Glomerular visceral epithelial cell (primary cell): ENCODE results near the gene TACC2.

Source experiments
- DNase-seq: peaks from one replicate; pipeline ENCODE4 v3.0.0-alpha.2; 2016; ENCODE audit errors: extremely low spot score

Gene TACC2

DNA sequence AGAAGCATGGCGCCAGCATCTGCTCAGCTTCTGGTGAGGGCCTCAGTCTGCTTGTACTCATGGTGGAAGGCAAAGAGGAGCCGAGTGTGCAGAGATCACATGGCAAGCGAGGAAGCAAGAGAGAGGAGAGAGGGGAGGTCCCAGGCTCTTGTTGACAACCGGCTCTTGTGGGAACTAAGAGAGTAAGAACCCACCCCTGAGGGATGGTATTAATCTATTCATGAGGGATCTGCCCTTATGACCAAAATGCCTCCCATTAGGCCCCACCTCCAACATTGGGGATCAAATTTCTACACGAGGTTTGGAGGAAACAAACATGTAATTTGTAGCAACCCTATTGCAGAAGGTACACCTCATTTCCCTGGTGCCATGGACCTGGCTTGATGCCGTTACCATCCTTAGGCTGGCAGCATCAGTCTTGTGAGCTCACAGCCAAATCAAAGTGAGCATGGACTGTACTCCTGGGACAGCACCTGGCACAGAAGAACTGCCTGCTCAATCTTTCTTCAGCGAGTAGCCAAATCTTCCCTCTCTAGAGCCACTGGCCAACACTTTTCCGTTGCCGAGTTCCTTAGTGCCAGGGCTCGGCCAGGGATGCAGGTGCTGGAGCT lies 288.7 kb downstream of the TACC2 start:
- DNase-seq: no peak

DNA sequence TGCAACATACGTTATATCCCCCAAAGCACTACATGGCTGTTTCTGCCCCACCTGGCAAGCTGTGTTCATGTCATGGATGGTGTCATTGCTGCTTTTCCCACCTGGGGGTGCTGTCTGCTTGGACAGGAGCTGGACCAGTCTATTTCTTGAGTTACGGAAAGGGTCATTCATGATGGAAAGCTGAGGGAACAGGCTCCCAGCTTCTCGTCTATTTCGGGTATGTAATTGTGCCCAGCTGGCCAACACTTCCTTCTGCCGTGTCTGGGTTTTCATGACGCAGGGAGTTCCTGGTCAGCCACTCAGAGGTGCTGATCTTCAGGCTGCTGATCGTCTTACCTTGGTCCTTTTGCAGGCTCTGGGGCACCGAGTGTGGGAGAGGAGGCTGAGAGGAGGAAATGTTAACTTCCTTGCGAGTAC lies 290.8 kb downstream of the TACC2 start:
- DNase-seq: peak; percentile 25

DNA sequence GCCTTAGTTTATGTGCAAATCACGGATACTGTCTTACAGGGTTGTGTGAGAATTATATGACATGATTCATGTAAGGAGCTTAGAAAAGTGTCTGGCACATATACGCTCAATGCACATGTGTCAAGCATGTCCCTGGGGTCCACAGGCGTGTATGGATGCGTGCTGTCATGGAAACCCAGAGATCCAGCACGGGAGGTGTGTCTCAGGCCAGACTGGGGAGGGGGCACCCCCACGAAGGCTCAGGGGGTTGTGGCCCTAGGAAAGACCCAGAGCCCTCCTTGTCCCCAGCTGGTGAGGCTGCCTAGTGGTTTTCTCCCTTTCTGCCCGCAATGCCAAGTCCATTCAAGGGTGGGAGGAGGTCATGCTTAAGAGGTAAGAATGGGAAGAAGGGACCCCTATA lies 291.2 kb downstream of the TACC2 start:
- no peak for DNase-seq

DNA sequence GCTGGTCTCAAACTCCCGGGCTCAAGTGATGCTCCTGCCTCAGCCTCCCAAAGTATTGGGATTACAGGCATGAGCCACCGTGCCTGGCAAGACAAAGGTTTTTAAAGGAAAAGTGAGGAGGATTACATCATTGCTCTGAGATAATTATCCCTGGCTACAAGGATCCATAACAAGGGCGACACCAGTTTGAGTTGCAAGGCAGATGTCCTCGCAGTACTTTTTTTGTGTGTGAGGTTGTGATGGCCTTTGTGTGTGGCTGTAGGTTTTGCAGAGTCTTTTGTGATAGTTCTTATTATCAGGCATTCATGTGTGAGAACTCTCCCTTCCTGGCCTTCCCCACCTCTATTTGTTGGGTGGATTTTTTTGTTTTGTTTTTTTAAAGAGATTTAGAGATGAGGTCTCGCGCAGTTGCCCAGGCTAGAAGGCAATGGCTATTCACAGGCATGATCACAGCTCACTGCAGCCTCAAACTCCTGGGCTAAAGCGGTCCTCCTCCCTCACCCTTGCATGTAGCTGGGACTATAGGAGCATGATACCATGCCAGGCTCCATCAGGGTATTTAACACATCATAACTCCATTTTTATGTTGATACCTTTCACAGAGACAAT lies 292.2 kb downstream of the TACC2 start:
- no peak for DNase-seq

DNA sequence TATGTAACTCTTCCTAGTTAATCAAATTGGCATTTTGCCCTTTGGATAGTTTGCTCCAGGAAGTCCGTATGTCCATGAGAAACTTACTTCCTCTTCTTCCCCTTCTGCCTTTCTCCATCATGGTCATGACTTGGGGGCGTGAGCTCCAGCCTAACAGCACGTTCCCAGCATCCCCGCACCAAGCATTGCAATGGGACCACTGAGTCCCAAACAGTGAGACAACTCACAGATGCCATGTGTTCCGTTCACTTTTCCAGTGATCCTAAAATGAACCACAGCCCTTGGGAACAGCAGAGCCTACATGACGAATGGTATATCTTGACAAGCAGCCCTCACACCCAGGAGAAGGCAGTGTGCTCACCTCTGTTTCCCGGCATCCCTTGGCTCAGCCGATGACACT lies 292.8 kb downstream of the TACC2 start:
- no peak for DNase-seq

DNA sequence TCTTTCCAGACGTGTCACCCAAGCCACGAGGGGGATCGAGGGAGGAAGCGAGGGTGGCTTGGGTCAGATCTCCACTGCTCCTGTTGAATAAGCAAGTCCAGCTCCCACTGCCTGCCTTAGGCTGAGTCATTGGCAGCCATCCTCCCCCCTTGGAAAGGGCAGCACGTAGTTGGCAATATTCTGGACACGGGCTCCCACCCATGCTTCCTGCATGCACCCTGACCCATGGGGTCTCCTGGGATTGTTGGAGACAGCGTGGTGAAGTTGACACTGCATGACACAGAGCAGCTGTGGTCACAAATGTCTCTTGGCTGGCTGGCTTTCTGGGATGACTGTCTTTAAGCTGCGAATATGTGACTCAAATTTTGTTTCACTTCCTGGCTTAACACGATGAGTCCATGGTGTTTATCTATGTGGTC lies 293.3 kb downstream of the TACC2 start:
- DNase-seq: peak; percentile 83

DNA sequence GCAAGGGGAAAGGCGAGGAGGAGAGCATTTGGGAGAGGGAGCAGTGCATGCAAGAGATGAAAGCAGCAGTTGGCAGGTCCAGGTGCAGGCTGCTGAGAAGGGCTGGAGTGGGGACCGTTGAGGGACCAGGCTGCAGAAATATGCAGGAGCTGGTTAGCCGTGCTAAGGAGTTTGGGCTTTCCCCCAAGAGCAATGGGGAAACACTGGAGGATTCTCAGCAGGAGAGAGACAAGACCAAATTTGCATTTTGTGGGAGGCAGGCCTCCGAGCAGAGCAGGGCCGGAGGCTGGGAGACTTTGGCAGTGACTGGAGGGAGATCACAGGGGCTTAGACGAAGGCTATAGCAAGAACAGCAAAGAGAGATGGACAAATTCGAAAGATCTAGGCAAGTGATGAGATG lies 293.9 kb downstream of the TACC2 start:
- DNase-seq: no peak

DNA sequence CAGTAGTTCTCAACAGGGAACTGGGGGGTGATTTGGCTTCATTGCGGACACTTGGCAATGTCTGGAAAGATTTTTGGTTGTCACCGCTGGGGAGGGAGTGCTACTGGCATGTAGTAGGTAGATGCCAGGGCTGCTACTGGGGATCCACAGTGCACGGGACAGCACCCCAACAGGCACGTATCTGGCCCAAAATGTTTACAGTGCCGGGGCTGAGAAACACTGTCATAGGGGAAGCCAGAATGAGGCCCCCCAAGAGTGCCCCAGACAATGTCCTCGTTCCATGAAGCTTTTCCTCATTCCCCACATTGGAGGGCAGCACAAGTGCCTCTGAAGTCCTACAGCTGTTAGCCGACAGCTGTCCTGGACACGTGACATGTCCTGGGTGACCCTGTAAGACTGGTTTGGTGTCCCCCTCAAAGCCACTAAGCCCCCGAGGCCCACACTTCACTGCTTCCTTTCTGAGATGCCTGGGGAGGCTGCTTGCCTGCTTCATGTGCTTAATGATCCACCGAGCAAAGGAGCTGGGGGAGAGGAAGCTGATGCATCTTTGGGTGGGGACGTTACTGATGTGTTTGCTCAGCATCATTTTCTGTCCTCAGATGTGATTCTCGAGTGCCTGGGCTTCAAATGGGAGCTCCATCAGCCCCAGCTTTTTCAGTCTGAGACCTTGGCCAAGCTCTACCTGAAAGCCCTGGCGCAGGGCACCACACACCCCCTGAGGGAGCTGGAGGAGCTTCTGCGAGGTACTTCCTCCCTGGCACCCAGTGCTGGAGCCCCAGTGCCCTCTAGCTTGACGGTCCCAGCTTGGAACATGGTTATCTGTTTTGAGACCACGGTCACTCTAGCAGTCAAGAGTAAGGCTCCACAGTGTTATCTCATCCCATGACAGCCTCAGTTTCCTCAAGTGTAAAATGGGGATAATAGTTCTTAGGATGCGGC lies 296.8 kb downstream of the TACC2 start:
- DNase-seq: no peak

DNA sequence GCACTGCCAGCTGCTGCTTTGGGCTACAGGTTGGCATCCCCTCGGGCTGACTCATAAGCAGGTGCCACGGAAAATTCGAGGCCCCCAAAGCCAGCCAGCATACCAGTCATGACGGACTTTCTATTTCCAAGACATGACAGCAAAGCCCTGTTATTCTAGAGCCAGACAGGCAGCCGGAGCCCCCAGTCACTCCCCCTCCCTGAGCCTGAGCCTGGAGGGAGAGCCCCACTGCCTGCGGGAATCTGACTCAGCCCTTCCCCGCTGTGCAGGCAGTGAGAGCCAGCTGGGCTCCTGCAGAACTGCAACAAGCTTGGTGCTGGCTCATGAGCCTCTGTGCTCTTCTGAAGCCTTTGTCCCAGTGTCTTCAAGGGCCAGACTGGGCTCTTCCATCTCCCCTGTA lies 297.9 kb downstream of the TACC2 start:
- peak; percentile 84 for DNase-seq

DNA sequence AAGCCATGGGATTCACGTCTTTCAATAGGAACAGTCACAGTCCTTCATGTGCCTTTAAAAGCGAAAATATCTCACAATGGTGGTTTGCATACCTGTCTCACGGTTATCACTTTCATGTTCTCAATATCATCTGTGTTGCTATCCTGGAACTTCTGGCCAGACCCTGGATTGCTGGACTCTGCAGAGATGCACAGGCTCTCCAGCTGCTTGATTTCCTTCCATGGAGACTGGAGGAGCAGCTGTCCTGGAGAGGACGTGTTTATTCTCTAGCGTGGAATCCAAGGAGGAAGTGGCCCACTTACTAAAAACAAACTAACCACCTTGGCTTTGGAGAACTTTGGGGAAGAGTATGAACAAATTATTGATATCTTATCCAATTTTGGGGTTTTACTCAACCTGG lies 298.6 kb downstream of the TACC2 start:
- no peak for DNase-seq

DNA sequence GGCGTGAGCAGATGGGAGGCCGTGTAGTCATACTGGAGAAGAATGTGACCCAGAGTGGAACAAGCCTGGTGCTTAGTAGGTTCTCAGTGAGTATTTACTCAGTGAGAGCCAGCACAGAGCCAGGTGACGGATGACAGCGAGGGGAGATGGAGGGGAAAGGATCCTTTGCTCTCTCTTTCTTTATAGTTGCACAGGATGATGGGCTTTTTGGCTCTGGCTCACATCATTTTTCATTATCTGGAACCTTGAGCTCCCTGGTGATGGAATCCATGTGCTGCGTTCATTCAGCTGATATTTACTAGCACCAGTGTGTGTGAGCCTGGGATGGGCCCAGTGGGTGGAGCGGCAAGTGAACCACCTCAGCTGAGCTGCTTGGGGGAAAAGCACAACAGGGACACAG lies 299.3 kb downstream of the TACC2 start:
- no peak for DNase-seq

DNA sequence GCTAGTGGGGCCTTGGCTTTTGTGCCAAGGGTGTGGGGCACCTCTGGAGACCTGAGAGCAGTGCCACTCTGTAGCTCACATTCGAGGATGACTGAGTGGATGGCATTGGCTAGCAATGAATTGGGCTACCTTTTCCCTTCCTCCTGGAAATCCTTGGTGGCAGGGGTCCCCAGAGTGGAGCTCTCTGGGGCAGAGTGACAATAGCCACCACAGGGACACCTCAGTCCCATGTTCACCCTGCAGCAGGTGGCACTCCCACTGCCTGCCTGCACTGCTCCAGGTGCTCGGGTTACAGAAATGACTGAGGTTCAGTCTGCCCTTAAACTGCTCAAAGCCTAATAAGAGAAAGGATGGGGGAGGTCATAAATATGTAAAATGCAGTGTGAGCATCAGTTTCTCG lies 300.0 kb downstream of the TACC2 start:
- DNase-seq: no peak

DNA sequence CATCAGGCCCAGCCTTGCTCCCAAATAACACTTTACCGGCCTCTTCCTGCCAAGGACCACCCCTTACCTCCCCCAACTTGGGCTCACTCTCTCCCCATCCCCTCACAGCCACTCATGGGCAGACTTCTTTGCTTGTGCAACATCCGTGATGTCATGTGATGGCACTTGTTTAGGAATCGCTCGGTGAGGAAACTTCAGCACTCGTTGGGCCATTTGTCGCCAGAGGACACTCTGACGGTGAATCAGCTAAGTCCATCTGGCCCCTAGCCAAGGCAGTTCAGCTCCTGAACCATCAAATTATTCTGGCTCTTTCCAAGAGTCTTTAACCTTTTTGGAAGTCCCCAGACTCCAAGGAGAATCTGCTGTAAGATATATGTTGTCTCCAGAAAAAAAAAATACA lies 301.4 kb downstream of the TACC2 start:
- DNase-seq: no peak

DNA sequence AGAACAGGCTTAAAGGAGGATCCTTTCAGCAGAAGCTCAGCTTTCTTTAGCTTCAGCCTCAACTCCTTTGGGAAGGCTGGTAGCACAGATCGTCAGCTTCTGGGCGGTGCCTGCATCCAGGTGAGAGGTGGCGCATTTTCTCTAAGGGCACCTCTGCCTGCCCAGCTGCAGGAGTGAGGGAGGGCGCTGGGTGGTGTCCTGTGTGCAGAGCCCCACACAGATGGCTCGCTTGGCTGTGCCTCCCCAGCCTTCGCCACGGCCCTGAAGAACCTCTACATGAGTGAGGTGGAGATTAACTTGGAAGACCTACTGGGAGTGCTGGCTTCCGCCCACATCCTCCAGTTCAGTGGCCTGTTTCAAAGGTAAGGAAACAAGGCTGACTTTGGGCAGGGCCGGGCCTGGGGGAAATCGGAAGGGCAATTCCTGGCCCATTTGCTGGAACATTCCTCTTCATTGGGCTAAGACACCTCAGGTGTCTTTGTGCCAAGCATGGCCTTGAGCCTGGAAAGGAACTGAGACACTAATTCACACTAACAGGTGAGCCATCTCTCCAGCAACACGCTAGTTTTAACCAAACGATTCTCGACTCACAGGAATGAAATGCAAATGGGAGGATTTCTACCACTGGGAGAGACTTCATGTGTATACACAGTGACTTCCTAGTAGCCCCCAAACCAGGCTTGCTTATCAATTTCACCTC lies 302.0 kb downstream of the TACC2 start:
- DNase-seq: no peak

DNA sequence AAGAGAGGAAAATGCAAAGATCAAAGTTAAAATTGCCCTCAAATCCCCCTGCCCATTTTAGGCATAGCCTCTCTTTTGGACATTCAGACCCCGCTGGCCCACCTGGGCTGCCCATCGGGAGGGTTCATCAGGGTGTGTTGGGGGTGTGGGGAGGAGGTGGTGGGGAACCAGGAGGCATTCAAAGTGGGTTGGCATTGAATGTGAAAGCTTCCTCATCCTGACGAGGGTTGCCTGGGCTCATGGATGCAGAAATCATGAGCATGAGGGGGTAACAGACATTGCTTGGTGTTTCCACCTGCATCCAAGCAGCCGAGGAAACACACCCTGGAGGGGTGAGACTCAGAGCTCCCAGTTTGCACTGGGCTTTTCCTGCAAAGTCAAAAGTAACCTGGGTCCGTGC lies 302.8 kb downstream of the TACC2 start:
- no peak for DNase-seq

DNA sequence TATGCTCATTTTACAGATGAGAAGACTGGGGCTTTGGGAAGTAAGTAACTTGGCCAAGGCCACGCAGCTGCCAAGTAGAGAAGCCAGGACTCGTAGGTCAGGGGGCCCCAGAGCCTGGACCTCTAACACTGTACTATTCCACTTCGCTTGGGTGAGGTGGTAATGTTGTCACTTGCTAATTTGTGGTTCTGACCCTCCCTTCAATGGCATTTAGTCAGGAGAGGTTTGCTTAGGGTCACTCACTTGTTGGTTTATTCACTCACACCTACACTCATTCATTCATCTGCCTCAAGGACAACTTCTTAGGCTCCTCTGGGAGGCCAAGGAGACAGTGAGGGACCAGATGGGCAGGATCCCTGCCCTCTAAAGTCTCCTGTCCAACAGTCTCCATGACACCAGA lies 303.4 kb downstream of the TACC2 start:
- DNase-seq: no peak

DNA sequence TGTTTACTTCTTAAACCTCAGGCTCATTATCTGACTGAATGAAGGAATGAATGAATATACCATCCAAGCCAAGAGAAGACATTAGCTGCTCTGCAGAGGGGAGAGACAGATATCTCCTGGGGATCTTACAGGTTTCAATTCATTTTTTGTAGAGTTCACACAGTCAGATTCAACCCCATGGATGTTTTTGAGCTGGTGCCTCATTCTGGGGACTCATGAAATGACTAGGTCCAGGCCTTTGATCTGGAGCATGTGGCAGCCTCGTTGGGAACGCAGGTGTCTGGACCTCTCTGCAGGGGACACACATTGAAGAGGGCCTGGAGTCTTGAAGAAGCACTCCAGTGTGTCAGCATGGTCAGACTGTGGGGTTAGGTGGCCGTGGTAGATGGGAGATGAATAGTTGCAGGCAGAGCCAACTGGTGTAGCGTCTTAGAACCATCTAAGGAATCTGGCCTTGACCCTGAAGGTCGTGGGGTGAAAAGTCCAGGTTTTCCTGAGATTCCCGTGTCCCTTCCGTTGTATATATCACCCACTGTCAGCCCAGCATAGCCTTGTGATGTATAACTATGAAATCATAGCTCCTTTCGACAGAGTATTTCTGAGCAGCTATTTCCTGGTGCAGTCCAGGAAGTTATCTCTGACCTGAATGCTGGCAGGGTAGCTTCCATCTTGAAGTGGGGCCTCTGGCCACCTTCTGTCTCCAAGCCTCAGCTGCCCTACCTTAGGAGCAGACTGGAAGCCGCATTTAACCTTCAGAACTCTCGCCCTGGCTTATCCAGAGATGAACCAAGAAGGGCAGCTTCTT lies 304.4 kb downstream of the TACC2 start:
- no peak for DNase-seq

DNA sequence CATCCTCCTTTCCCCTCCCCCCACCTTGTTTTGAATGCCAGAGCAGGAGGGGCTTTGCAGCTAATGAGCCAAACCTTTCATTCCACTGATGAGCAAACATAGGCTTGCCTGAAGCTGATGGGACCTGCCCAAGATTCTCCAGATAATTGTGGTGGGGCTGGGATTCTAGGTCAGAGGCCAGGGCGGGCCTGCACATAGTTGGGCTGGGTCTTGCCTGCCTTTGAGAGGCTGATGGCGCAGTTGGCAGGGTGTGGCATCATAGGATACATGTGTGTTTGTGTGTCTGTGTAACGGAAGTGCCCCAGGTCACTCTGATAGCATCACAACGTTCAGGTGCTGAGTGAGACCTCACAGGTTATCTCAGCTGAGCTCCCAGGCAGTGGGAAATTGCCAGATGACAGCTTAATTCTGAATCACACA lies 305.0 kb downstream of the TACC2 start:
- DNase-seq: no peak

DNA sequence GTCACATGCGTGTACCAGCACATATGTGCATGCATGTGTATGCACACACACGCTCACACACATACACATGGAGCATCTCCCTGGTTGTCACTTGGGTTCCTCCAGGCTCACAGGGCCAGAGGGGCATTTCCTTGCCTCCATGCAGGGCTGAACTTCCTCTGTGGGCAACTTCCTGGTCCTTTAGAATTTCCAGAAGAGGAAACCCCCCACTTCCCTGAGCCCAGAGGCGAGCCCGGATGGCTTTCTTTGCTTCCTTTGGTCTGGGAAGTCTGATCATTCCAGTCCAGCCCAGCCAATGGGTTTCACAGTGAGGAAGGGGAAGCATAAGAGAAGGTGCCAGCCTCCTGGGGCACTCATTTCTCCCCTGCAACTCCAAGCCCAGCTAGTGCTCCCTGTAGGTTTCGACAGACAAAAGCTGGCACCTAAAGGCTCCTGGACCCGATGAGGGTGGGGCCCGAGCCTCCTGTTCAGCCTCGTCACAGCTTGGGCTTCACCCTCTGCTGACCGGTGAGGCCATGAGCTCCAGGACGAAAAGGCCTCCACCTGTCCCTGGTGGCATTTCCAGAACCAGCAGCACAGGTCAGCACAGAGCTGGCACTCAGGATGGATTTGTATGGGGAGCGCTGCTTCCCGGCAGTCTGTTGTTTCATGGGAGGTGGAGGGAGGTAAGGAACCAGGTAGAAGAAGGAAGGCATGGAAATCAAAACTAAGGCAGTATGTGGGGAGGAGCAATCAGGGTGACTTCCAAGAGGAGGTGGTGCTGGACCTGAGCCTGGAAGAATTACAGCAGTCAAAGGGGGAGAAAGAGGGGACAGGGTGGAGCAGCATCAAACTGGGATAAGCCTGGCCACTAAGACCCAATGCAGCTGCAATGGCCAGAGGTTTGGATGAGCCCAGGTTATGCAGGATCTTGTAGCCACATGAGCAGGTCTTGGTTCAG lies 305.8 kb downstream of the TACC2 start:
- DNase-seq: no peak

DNA sequence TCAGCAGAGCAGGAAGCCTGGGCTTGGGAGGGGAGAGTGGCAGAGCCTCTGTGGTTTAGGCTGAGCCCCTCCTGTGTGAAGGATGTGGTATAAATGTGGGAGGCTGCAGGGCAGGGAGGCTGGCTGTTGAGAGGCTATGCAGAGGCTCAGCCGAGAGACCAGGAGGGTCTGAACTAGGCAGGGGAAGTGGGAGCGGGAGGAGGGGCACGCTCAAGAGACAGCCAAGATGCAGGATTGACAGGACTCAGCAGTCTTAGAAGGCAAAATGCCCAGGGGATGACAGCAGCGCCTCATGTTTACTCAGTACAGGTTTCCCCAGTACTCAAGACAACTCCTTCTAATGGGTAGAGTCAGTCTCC lies 306.5 kb downstream of the TACC2 start:
- no peak for DNase-seq
